ENCODE data around the gene NOD2. TPM values are rescaled to one million over a fixed set of nuclear protein-coding genes. Genes with fewer than 3 reads are reported as not detected.
A peak's percentile ranks its signal among the peaks of the same experiment; 100 is the strongest.

The NOD2 gene
- total RNA-seq, 1 donor from 2014 or later = 2.9 TPM

DNA sequence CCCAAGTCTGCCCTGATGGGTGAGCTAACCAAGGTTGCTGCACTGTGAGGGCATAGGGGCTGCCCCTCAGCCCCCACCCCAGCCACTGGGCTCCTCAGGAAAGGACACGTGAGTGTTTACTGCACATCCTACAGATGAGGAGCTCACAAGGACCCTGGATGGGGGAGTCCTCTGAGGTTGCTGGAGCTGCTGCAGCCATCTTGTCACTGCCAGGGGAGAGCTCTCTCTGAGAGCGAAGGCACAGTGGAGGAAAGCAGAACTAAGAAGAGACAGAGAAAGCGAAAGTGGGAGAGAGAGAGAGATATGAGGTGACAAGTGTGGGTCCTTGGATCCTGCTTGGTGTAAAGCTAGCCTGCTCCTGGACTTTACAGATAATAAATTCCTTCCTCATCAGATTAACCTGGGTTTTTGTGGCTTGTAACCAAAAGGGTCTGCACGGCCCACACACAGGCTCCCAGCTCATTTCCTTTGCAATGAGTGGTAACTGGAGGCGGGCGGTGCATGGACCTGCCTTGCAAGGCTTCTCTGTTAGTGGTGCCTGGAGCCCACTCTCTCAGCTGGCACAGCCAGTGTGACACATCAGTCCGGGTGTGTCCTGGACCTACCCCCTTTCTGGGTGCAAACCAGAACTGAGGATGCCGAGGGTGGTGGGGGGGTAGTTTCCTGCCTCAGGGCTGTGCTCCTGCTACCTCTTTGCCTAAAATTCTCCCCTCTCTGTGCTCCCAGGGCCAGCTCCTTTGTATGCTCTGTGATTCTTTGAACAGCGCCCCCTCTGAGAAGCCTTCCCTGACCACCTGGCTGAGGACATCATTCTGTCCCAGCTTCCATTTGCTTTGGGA lies 26.5 kb upstream of the NOD2 start:
- peak overlapping the region; percentile 5 for H3K27ac Mint-ChIP-seq
- H3K4me3 Mint-ChIP-seq = peak overlapping the region; percentile 41
- H3K4me1 Mint-ChIP-seq = peaks cover 23% of the 10 kb centered on the region
- no peak for DNase-seq
- no peak for TF ChIP-seq CTCF (IDR thresholded peaks at IDR 0.05)
- intact Hi-C loops (cut with micrococcal nuclease) = loop anchor here (1.0 to 5.0 kb wide), 5 partner anchors 14 to 515 kb away; partner anchors contain the start of genes BRD7, CYLD, SNX20 and TENT4B
- POLR2A ChIA-PET = interaction anchor here (0.6 to 5.6 kb wide), 5 partner anchors 14 to 311 kb away, joined by 3 to 36 read pairs (median 8); partner anchors contain the start of genes CYLD, NKD1 and SNX20
- peak; percentile 74 for ATAC-seq (ENCODE audit: low read depth)
- CTCF ChIA-PET = interaction anchor here (0.6 to 12.2 kb wide), 17 partner anchors 8 to 642 kb away, joined by 3 to 169 read pairs (median 6); partner anchors contain the start of genes BRD7, CNEP1R1, CYLD and SNX20
- H3K36me3 Mint-ChIP-seq (ENCODE audit: low read depth) = peaks cover 32% of the 10 kb centered on the region
- H3K27me3 Mint-ChIP-seq = no peaks in the 10 kb centered on the region
- H3K9me3 Mint-ChIP-seq = peaks cover 4% of the 10 kb centered on the region

GRCh38 chr16:50667497-50668367 lies 25.7 kb upstream of the NOD2 start:
- ATAC-seq (ENCODE audit: low read depth) = no peak
- peak overlapping the region; percentile 59 for H3K27ac Mint-ChIP-seq
- no peak for TF ChIP-seq CTCF (IDR thresholded peaks at IDR 0.05)

GRCh38 chr16:50668368-50669008 lies 24.9 kb upstream of the NOD2 start:
- POLR2A ChIA-PET = interaction anchor here (0.5 to 5.6 kb wide), 4 partner anchors 12 to 145 kb away, joined by 3 to 36 read pairs (median 4); partner anchors contain the start of gene SNX20
- Mint-ChIP-seq H3K4me3 (no peak overlapping the region), H3K9me3 (peaks cover 3% of the 10 kb centered on the region), H3K4me1 (peaks cover 23% of the 10 kb centered on the region), H3K36me3 (ENCODE audit: low read depth) (peaks cover 48% of the 10 kb centered on the region), H3K27ac (peak overlapping the region; percentile 59), H3K27me3 (no peaks in the 10 kb centered on the region)
- CTCF ChIA-PET = interaction anchor here (0.7 to 12.2 kb wide), 10 partner anchors 12 to 456 kb away, joined by 3 to 169 read pairs (median 6); partner anchors contain the start of genes CYLD and SNX20
- no peak for TF ChIP-seq CTCF (IDR thresholded peaks at IDR 0.05)
- ATAC-seq (ENCODE audit: low read depth) (no peak), DNase-seq (no peak)
- intact Hi-C loops (cut with micrococcal nuclease) = loop anchor here (5.0 kb wide), 3 partner anchors 134 to 516 kb away; partner anchors contain the start of genes BRD7 and TENT4B

More at GRCh38 chr16:50667497-50668367, 25.7 kb upstream of the NOD2 start:
- no peaks in the 10 kb centered on the region for H3K27me3 Mint-ChIP-seq
- intact Hi-C loops (cut with micrococcal nuclease) = loop anchor here (2.0 to 5.0 kb wide), 4 partner anchors 13 to 515 kb away; partner anchors contain the start of genes BRD7, SNX20 and TENT4B
- peaks cover 23% of the 10 kb centered on the region for H3K4me1 Mint-ChIP-seq
- H3K9me3 Mint-ChIP-seq = peaks cover 3% of the 10 kb centered on the region
- H3K36me3 Mint-ChIP-seq (ENCODE audit: low read depth) = peaks cover 41% of the 10 kb centered on the region
- ChIA-PET POLR2A (interaction anchor here (0.5 to 5.6 kb wide), 7 partner anchors 13 to 455 kb away, joined by 3 to 36 read pairs (median 4); partner anchors contain the start of genes CYLD and SNX20), CTCF (interaction anchor here (0.7 to 12.2 kb wide), 16 partner anchors 7 to 643 kb away, joined by 3 to 169 read pairs (median 6); partner anchors contain the start of genes BRD7, CNEP1R1, CYLD and SNX20)
- DNase-seq = no peak
- H3K4me3 Mint-ChIP-seq = no peak overlapping the region

DNA sequence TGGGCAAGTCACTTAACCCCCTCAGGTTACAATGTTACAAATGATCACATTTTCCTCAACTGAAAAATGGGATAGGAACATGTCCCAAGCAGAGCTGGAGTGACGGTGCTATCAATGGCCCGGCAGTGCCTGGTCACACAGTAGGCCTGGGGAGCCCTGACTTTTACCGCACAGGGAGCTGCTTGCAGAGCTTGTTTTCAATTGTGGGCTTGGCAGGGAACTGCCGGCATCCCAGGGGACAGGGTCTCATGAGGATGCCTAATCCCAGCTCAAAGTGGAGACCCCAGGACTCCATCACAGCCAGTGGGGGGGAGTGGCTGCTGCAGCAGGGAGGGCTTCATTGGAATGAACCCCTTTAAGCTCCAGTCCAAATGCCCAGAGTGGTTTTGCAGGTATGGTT lies 23.7 kb upstream of the NOD2 start:
- ChIA-PET CTCF (interaction anchor here (1.1 to 12.2 kb wide), 4 partner anchors 8 to 137 kb away, joined by 3 to 169 read pairs (median 31); partner anchors contain the start of gene SNX20), POLR2A (interaction anchor here (5.6 kb wide), 1 partner anchor 11 kb away, joined by 36 read pairs; the partner anchor contains the start of gene SNX20)
- no peak for DNase-seq
- Mint-ChIP-seq H3K36me3 (ENCODE audit: low read depth) (peaks cover 58% of the 10 kb centered on the region), H3K27me3 (no peaks in the 10 kb centered on the region), H3K9me3 (peaks cover 5% of the 10 kb centered on the region), H3K4me3 (no peak overlapping the region), H3K27ac (no peak overlapping the region), H3K4me1 (peaks cover 21% of the 10 kb centered on the region)
- no peak for ATAC-seq (ENCODE audit: low read depth)
- intact Hi-C loops (cut with micrococcal nuclease) = loop anchor here (5.0 kb wide), 3 partner anchors 133 to 517 kb away; partner anchors contain the start of genes BRD7 and TENT4B
- TF ChIP-seq CTCF (IDR thresholded peaks at IDR 0.05) = no peak
